ENCODE data around the gene PRSS53. TPM values are rescaled to one million over a fixed set of nuclear protein-coding genes. Genes with fewer than 3 reads are reported as not detected.
A peak's percentile ranks its signal among the peaks of the same experiment; 100 is the strongest.

The PRSS53 gene
- total RNA-seq, 3 donors from 2014 or later = 1.1 to 2.7 (median 1.3) TPM

DNA sequence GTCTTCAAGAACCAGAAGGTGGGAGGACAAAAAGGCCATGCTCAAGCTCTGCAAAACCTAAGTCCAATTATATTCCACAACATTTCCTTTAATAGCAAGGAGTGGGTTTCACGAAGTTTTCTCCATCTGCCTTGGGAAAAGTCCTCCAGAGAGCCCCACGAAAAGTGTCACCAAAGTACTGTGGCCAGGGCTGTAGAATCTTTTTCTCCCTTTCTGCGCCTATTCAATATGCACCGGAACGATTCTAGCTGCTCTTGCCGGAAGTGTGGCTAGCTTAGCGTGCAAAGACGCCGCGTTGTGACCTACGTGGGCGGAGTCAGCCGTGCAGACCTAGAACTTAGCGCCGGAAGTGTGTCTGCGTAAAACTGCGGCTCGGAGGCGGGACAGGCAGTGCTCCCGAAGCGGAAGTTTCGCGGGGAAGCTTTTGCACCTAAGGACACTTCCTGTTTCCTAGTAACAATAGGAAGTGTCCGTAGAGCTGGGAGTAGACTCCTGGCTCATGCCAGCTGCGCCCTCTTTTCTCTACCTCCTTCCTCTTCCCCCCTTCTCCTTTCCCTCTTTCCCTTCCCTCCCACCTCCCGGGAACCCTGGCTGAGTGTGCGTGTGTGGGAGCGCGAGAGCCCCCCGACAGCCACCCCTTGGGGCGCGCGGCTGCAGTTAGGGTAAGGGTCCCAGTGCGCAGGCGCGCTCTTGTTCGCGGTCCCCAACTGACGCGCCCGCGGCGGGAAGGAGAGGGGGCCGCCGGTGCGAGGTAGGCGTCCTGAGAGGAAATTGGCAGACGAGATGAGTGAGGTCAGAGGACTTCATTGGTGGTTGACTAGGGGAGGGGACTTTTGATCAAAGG is 14.6 kb downstream of the PRSS53 start, which contains the start of the genes ZNF646 and ZNF668:
TSS of gene ZNF646 (plus strand) at position 453 of the 844 bp plus-strand sequence. CDS start 1,903 bp downstream, outside the sequence.
TSS of gene ZNF668 (minus strand) at position 271 of the 844 bp plus-strand sequence. CDS start 9,781 bp downstream, outside the sequence.
- DNase-seq = peak; percentile 97 to 99 (median 99)
- intact Hi-C loops (cut with DNase I, micrococcal nuclease) = loop anchor here (2.0 to 10.0 kb wide), 2 partner anchors 41 to 89 kb away; partner anchors contain the start of genes HSD3B7 (in 1 of the 2) and STX4 (in 1 of the 2)
- Histone ChIP-seq H3K36me3 (ENCODE audit: low read depth) (no peaks in the 10 kb centered on the region), H3K4me3 (peak within 1 kb of the TSS; percentile 86), H3K4me1 (ENCODE audit: low read depth) (peaks cover 17% of the 10 kb centered on the region), H3K9me3 (no peaks in the 10 kb centered on the region)
- ATAC-seq = peak; percentile 91
- TF ChIP-seq, protein P1, sequence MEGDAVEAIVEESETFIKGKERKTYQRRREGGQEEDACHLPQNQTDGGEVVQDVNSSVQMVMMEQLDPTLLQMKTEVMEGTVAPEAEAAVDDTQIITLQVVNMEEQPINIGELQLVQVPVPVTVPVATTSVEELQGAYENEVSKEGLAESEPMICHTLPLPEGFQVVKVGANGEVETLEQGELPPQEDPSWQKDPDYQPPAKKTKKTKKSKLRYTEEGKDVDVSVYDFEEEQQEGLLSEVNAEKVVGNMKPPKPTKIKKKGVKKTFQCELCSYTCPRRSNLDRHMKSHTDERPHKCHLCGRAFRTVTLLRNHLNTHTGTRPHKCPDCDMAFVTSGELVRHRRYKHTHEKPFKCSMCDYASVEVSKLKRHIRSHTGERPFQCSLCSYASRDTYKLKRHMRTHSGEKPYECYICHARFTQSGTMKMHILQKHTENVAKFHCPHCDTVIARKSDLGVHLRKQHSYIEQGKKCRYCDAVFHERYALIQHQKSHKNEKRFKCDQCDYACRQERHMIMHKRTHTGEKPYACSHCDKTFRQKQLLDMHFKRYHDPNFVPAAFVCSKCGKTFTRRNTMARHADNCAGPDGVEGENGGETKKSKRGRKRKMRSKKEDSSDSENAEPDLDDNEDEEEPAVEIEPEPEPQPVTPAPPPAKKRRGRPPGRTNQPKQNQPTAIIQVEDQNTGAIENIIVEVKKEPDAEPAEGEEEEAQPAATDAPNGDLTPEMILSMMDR (IDR thresholded peaks at IDR 0.05) = no peak

DNA sequence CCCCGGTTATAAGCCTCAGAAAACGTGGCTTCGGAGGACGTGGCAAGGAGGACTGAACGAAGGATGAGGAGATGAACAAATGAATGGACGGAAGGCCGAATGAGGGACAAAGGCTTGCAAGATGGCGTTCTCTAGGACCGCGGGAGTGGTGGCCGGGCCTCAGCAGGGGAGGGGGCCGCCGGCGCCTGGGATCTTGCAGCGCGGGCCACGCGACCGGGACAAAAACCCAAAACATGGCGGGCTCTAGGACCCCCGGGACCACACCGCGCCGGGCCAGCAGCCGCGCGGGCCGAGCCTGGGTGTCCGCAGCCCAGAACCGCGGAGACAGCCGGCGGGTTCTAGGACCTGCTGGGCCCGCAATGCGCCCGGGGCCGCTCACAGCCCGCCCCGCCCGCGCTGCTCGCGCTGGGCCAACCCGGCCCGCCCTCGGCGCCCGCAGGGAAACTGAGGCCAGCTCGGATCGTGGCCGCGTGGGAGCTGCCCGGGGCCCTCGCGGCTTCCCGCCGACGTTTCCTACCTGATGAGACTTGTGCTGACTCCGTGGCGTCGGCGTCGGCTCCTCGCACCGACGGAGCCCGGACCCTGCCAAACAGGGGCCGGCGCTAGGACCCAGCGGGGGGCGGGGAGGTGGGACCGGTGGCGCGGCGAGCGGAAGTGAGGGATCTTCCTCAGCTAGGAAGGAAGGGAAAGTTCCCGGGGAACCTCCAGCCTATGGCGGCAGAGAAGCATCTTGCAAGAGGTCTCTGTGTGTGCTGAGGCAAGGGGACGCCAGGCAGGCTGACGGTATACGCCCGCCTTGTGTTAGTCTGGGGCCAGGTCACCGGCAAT is 15.4 kb downstream of the PRSS53 start:
- Histone ChIP-seq H3K9me3 (no peaks in the 10 kb centered on the region), H3K4me1 (ENCODE audit: low read depth) (peaks cover 17% of the 10 kb centered on the region), H3K4me3 (peak overlapping the region; percentile 86), H3K36me3 (ENCODE audit: low read depth) (no peaks in the 10 kb centered on the region)
- TF ChIP-seq, protein P1 (IDR thresholded peaks at IDR 0.05) = no peak
- ATAC-seq = peak; percentile 88
- intact Hi-C loops (cut with DNase I, micrococcal nuclease) = loop anchor here (2.0 to 10.0 kb wide), 2 partner anchors 41 to 89 kb away; partner anchors contain the start of genes HSD3B7 (in 1 of the 2) and STX4 (in 1 of the 2)
- peak; percentile 93 to 97 (median 93) for DNase-seq

DNA sequence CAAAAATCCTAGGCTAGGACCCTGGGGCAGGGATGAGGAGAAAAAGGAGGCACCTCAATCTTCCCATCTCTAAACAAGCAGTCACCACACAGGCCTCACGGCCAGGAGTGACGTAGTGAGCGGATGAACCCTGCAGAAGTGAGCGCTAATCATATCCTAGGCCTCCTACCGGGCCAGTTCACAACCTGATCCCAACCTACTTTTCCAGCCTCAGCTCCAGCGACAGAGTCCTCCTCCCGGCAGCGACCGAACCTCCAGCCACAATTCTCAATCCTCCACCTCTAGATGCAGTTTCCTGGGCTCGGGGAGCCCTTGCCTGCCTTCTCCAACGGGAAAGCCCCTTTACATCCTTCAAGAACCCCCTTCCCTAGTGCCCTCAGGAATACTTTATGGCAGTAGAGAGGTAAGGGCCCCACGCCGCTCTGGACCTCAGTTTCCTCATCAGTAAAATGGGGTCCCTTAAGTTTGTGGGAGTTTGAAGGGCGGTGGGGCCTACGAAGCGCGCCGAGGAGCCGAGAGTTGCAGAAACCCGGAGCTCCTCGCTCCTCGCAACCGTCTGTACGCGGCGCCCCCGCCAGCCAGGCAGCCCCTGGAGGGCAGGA is 16.1 kb downstream of the PRSS53 start:
- no peaks in the 10 kb centered on the region for H3K36me3 ChIP-seq (ENCODE audit: low read depth)
- TF ChIP-seq, protein P1 (IDR thresholded peaks at IDR 0.05) = no peak
- intact Hi-C loops (cut with DNase I, micrococcal nuclease) = loop anchor here (2.0 to 10.0 kb wide), 2 partner anchors 40 to 88 kb away; partner anchors contain the start of genes HSD3B7 (in 1 of the 2) and STX4 (in 1 of the 2)
- ATAC-seq = peak; percentile 5
- H3K4me3 ChIP-seq = peak overlapping the region; percentile 86
- H3K9me3 ChIP-seq = no peaks in the 10 kb centered on the region
- DNase-seq = peak in 1 of 3 donors; percentile 48
- peaks cover 17% of the 10 kb centered on the region for H3K4me1 ChIP-seq (ENCODE audit: low read depth)

DNA sequence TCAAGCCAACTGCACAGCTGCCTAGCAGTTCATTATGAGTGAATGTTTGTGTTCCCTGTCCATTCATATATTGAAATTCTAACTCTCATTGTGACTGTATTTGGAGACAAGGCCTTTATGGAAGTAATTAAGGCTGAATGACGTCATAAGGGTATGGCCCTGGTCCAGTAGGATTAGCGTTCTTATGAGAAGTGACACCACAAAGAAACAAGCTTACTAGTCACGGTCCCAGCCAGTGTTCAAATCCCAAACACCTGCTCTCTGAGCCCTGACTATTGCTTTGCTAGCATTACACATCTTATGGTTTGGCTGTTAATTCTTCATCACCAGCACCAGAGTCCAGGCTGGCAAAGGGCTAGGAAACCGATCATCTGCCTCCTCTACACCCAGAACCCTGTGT is 16.9 kb downstream of the PRSS53 start:
- TF ChIP-seq, protein P1 (IDR thresholded peaks at IDR 0.05) = no peak
- Histone ChIP-seq H3K9me3 (no peaks in the 10 kb centered on the region), H3K4me1 (ENCODE audit: low read depth) (peaks cover 17% of the 10 kb centered on the region), H3K4me3 (no peak overlapping the region), H3K36me3 (ENCODE audit: low read depth) (no peaks in the 10 kb centered on the region)
- ATAC-seq (no peak), DNase-seq (peak in 1 of 3 donors; percentile 30)
- intact Hi-C loops (cut with DNase I, micrococcal nuclease) = loop anchor here (2.0 to 10.0 kb wide), 2 partner anchors 39 to 87 kb away; partner anchors contain the start of genes HSD3B7 (in 1 of the 2) and STX4 (in 1 of the 2)

DNA sequence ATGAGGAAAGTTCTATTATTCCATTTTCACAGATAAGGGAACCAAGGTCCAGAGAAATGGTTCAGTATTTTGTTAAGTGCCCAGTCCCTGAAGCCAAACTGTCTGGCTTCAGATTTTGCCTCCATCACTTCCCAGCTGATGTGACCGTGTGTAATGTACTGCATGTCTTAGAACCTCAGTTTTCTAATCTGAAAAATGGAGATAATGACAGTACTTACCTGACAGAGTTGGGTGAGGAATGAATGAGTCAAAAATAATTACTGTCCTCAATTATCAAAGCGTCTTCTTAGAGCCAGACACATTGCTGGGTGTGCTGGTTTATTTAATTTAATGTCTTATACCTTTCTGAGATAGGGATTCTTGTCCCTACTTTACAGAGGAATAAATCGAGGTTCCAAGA is 21.4 kb downstream of the PRSS53 start:
- H3K4me3 ChIP-seq = no peak overlapping the region
- peaks cover 12% of the 10 kb centered on the region for H3K4me1 ChIP-seq (ENCODE audit: low read depth)
- ATAC-seq (no peak), DNase-seq (no peak)
- H3K9me3 ChIP-seq = no peaks in the 10 kb centered on the region
- TF ChIP-seq, protein P1 (IDR thresholded peaks at IDR 0.05) = no peak
- intact Hi-C loops (cut with DNase I, micrococcal nuclease) = no loop called here
- no peaks in the 10 kb centered on the region for H3K36me3 ChIP-seq (ENCODE audit: low read depth)

Measured in mucosa of descending colon (tissue), 3 donors.